Osteoblast (primary cell): ENCODE results near the gene STPG3. TPM values are rescaled to one million over a fixed set of nuclear protein-coding genes. Genes with fewer than 3 reads are reported as not detected.

Source experiments
- DNase-seq: peaks from one replicate; pipeline ENCODE4 v3.0.0; 2011; ENCODE audit warnings: low spot score, mixed read lengths; ENCODE audit not compliant: insufficient read length; ENCODE audit errors: missing footprints
- H2AFZ ChIP-seq: 2 replicates; pipeline ENCODE4 v1.6.0; 2011; ENCODE audit warnings: mild to moderate bottlenecking, low read length
- H3K27ac ChIP-seq: 2 replicates; pipeline ENCODE4 v1.5.1; 2011; ENCODE audit warnings: mild to moderate bottlenecking, low read depth, low read length, moderate library complexity
- H3K27me3 ChIP-seq: 2 replicates; pipeline ENCODE4 v1.6.0; 2012; ENCODE audit warnings: mild to moderate bottlenecking, control low read depth, inconsistent platforms, low read length, moderate library complexity; ENCODE audit not compliant: insufficient read depth
- H3K36me3 ChIP-seq: 2 replicates; pipeline ENCODE4 v1.5.1; 2011; ENCODE audit warnings: mild to moderate bottlenecking, low read length, control low read depth, moderate library complexity; ENCODE audit not compliant: insufficient read depth
- H3K4me1 ChIP-seq: 2 replicates; pipeline ENCODE4 v1.5.1; 2011; ENCODE audit warnings: mild to moderate bottlenecking, low read length, control low read depth, moderate library complexity; ENCODE audit not compliant: insufficient read depth
- H3K4me2 ChIP-seq: 2 replicates; pipeline ENCODE4 v1.6.0; 2011; ENCODE audit warnings: mild to moderate bottlenecking, low read length; ENCODE audit not compliant: insufficient read depth
- H3K4me3 ChIP-seq: fragments of 200-600 bp; sonication (generic); 3 replicates; pipeline ENCODE4 v1.5.1; 2012; ENCODE audit warnings: mild to moderate bottlenecking, low read length, inconsistent platforms; ENCODE audit not compliant: insufficient read depth
- H3K79me2 ChIP-seq: 2 replicates; pipeline ENCODE4 v1.6.0; 2012; ENCODE audit warnings: mild to moderate bottlenecking, low read length, control low read depth, inconsistent platforms; ENCODE audit not compliant: insufficient read depth
- H3K9me3 ChIP-seq: 2 replicates; pipeline ENCODE4 v1.5.1; 2011; ENCODE audit warnings: low read depth, low read length, control low read depth
- H4K20me1 ChIP-seq: 2 replicates; pipeline ENCODE4 v1.6.0; 2012; ENCODE audit warnings: mild to moderate bottlenecking, low read length, control low read depth; ENCODE audit not compliant: insufficient read depth
- total RNA-seq: library from RNA; depleted of rRNA; stranded (reverse); fragments of >200 nt; gene quantifications from 2 replicates; pipeline ENCODE4 v1.2.3, GENCODE V29; 2012
- TF ChIP-seq, protein P1 (sequence below): IDR thresholded peaks from 2 replicates; pipeline ENCODE4 v1.5.1; 2011; ENCODE audit warnings: mild to moderate bottlenecking, low read depth, low read length, moderate library complexity; ENCODE audit errors: extremely low read depth

STPG3 gene
- total RNA-seq, 1 donor: 0.36 TPM

DNA sequence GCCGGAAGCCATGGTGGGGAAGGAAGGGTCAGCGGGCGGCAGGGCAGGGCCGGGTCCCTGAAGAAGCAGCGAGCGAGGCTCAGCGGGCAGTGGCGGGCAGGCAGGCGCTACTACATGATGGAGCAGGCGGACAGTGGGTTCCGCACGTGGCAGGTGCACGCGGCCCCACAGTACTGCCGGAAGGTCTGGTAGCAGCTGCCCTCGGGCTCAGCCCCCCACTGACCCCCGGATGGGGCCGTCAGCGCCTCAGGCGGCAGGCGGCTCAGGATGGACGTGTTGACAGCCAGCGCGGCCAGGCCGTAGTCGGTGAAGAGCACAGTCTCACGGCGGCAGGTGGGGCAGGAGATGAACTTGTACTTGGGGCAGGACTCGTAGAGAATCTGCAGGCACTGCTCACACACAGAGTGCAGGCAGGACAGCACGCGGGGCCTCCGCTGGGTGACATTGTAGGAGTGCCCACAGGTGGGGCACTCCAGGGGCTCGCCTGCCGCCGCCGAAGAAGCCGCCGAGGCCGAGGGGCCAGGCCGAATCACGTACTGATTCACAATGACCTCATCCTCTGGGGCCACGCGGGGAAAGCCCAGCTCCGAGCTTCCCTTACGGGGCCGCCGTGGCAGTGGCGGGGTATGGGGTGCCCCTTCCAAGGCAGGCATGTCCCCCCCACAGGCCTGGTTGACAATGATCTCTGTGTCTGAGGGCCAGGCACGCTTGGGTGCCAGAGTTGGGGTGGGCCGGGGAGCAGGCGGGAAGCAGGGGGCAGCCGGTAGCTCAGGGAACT, 30.6 kb upstream of the STPG3 start:
- H3K4me1 ChIP-seq: peaks cover 24% of the 10 kb centered on the region
- H3K79me2 ChIP-seq: no peaks in the 10 kb centered on the region
- no peak overlapping the region for H3K4me2 ChIP-seq
- no peak overlapping the region for H3K4me3 ChIP-seq
- DNase-seq: no peak
- no peak overlapping the region for H3K27ac ChIP-seq
- H3K36me3 ChIP-seq: no peaks in the 10 kb centered on the region
- H2AFZ ChIP-seq: no peak overlapping the region
- no peaks in the 10 kb centered on the region for H4K20me1 ChIP-seq
- no peaks in the 10 kb centered on the region for H3K27me3 ChIP-seq
- TF ChIP-seq, protein P1, sequence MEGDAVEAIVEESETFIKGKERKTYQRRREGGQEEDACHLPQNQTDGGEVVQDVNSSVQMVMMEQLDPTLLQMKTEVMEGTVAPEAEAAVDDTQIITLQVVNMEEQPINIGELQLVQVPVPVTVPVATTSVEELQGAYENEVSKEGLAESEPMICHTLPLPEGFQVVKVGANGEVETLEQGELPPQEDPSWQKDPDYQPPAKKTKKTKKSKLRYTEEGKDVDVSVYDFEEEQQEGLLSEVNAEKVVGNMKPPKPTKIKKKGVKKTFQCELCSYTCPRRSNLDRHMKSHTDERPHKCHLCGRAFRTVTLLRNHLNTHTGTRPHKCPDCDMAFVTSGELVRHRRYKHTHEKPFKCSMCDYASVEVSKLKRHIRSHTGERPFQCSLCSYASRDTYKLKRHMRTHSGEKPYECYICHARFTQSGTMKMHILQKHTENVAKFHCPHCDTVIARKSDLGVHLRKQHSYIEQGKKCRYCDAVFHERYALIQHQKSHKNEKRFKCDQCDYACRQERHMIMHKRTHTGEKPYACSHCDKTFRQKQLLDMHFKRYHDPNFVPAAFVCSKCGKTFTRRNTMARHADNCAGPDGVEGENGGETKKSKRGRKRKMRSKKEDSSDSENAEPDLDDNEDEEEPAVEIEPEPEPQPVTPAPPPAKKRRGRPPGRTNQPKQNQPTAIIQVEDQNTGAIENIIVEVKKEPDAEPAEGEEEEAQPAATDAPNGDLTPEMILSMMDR: no peak
- H3K9me3 ChIP-seq: no peaks in the 10 kb centered on the region

DNA sequence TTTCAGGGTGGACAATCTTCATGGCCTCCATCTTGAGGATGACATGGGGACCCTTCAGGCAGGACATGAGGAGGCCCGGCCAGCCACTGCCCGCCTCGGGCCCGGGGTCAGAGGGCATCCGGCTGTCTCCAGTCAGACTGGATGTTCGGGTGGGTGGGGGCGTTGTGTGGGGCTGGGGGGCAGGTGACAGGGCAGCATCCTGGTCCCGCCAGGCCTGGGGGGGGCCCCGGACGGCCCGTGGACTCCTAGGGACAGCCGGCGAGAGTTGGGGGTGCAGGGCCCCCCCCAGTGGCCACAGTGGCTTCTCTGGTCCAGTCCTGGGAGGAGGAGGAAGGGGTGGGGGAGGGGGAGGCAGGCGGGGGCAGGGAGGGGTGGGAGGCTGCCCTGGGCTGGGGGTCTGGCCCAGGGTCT, 30.0 kb upstream of the STPG3 start:
- H2AFZ ChIP-seq: no peak overlapping the region
- TF ChIP-seq, protein P1: no peak
- DNase-seq: no peak

GRCh38 chr9:137221506-137222111, 29.5 kb upstream of the STPG3 start:
- peak overlapping the region; percentile 43 for H3K4me2 ChIP-seq
- no peaks in the 10 kb centered on the region for H3K79me2 ChIP-seq
- H4K20me1 ChIP-seq: no peaks in the 10 kb centered on the region
- peaks cover 23% of the 10 kb centered on the region for H3K4me1 ChIP-seq
- H3K27ac ChIP-seq: no peak overlapping the region
- no peaks in the 10 kb centered on the region for H3K36me3 ChIP-seq
- H2AFZ ChIP-seq: no peak overlapping the region
- H3K9me3 ChIP-seq: no peaks in the 10 kb centered on the region
- peak overlapping the region; percentile 57 for H3K4me3 ChIP-seq
- DNase-seq: no peak
- TF ChIP-seq, protein P1: no peak
- H3K27me3 ChIP-seq: no peaks in the 10 kb centered on the region

More for the DNA sequence above, 30.0 kb upstream of the STPG3 start:
- Histone ChIP-seq H3K27me3 (no peaks in the 10 kb centered on the region), H3K36me3 (no peaks in the 10 kb centered on the region), H3K4me3 (no peak overlapping the region), H4K20me1 (no peaks in the 10 kb centered on the region), H3K27ac (no peak overlapping the region), H3K4me2 (no peak overlapping the region), H3K79me2 (no peaks in the 10 kb centered on the region), H3K9me3 (no peaks in the 10 kb centered on the region), H3K4me1 (peaks cover 24% of the 10 kb centered on the region)
